Activated CD8-positive, alpha-beta memory T cell treated with anti-CD3 and anti-CD28 coated beads for 4 hours (primary cell): Measurements from ENCODE around the gene EME2.
"Not testable (repeated sequence)": the region's sequence is repeated elsewhere in the genome, so short reads cannot be mapped to it uniquely, and the experiment has no call there.

Source experiments
- DNase-seq, 2 donors: peaks; one replicate each; pipeline ENCODE4 v3.0.0-alpha.2; 2020; ENCODE audit warnings: low read depth in 2 of 2

EME2 gene

DNA sequence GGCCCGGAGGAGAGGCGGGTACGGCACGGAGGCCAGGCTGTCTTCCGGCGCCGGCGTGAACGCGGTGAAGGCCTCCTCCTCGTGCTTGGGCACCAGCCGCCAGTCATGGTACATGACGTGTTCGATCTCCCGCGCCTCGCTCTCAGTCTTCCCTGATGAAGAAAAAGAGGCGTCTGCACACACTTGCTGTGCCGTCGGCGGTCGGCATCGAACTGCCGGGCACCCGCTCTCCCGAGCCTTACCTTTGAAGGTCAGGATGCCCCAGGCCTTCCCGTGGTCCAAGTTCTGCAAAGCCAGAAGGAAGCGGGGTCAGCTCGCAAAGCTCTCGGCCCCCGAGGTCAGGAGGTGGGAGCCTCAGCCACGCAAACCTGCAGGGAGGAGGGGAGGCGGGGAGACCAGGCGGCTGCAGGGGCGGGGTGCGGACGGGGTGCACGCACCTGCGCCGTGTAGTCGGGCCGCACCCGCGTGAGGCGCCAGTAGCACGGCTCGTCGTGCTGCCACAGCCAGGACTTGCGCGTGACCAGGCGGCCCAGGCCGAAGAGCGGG, at the start of gene EME2:
EME2 (plus strand) TSS at position 449 of the 546 bp plus-strand sequence. CDS start 418 bp downstream, outside the sequence.
- DNase-seq = no peak

GRCh38 chr16:1723450-1724147, 49.0 kb upstream of the EME2 start:
- DNase-seq = no peak

DNA sequence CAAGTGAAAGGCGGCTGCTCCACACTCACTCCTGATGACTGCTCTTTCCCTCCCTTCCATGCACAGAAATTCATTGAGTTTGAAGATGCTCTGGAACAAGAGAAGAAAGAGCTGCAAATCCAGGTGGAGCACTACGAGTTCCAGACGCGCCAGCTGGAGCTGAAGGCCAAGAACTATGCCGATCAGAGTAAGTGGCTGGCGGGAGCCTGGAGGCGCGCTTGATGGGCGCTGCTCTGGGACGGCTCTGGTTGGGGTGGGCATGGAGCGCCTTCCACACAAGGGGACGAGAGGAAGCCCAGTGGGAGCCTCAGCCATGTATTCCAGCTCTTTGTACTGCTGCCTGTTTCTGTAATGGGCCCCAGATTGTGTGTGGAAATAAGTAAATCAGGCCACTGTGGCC, 48.1 kb upstream of the EME2 start:
- no peak for DNase-seq

DNA sequence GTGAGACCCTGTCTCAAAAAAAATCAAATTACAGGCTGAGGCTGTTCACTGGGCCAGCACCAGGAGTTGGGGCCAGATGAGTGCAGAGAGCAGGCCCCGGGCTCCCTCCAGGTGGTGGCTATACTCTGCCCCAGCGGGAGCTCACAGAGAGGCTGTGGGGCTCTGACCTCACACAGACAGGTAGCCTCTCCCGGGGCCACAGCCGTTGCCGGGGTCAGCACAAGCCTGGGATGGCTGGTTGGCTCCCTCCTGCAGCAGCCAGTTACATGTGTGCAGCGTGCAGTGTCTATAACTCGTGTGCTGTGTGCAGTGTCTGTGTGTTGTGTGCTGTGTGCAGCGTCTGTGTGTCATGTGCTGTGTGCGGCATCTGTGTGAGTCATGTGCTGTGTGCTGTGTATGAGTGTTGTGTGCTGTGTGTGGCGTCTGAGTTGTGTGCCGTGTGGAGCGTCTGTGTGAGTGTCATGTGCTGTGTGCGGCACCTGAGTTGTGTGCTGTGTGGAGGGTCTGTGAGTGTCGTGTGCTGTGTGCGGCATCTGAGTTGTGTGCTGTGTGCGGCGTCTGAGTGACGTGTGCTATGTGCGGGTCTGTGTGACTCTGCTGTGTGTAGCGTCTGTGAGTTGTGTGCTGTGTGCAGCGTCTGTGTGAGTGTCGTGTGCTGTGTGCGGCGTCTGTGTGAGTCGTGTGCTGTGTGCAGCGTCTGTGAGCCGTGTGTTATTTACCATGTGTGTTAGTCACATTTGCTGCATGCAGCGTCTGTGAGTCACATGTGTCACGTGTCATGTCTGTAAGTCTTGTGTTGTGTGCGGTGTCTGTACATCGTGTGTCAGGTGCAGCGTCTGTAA, 45.7 kb upstream of the EME2 start:
- no peak for DNase-seq

DNA sequence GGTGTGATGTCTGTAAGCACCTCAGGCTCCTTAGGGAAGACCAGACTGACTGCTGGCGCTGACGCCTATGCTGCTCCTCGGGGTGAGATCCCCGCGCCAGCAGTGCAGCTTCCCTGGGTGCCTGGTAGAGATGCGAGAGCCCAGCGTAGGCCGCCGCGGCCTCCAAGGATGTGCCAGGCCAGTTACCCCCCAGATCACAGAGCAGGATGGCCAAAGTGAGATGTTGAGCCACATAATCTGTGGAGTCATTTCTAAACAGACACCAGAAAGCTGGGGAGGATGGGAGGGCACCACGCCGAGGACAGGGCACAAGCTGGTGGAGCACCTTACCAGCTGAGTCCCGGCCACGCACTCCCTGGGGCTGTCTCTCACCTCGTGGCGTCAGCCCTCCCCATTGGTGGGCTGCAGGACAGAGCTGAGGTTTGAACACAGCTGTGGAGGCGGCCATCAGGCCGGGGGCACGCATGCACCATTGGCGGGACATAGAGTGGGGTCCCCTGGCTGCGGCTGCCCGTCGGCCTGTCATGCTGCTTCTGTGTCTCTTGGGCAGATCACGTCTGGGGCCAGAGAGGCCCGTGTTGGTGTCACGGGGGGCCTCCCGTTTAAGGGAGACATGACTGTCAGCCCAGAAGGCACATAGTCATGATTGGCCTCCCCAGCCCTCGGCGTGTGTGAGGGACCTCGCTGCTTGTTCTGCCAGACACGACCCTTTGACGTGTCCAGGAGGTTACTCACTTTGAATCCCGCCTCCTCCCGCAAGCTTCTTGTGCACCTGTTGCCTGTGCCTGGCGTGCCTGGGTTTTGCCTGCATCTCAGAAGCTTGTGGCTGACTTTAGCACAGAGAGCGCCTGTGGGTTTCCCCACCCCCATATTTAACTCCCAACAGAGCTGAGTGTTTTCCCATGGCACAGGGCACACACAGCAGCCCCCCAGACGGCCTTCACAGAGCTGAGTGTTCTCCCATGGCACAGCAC, 44.7 kb upstream of the EME2 start:
- DNase-seq = no peak

GRCh38 chr16:1729026-1729425, 43.6 kb upstream of the EME2 start:
- no peak for DNase-seq

GRCh38 chr16:1729445-1729844, 43.2 kb upstream of the EME2 start:
- DNase-seq = no peak

DNA sequence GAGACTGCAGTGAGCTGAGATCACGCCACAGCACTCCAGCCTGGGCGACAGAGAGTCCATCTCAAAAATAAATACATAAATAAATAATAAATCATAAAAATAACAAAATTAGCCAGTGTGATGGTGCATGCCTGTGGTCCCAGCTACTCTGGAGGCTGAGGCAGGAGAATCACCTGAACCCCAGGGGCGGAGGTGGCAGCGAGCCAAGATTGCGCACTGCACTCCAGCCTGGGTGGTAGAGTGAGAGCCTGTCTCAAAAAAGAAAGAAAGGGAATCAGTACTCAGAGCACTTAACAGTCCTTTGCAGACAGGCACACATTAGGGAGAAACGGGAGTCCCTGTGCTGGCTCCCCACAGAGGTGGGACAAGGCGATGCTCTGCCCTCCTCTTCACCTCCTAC, 41.5 kb upstream of the EME2 start:
- no peak for DNase-seq

- DNase-seq = no peak
Observed at GRCh38 chr16:1731603-1732002, 41.0 kb upstream of the EME2 start.

DNA sequence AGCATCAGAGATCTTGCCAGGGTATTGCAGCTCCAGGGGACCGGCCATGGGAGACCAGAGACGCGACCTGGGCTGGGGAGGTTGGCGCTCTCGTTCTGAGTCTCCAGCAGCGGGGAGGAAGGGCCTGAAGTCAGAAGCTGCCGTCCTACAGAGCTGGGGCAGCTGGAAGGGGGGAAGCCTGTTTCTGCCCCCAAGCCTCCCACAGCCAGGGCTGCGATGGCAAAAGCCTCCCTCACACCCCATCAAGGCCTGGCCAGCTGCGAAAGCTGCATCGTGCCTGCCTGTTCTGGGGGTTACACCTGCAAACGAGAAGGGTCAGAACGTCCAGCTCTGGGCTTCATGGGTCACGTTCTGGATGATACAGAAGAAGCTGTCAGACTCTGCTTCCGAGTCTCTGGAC, 40.5 kb upstream of the EME2 start:
- DNase-seq = no peak

- DNase-seq = not testable (repeated sequence)
Observed at GRCh38 chr16:1732551-1732987, 40.0 kb upstream of the EME2 start.

DNA sequence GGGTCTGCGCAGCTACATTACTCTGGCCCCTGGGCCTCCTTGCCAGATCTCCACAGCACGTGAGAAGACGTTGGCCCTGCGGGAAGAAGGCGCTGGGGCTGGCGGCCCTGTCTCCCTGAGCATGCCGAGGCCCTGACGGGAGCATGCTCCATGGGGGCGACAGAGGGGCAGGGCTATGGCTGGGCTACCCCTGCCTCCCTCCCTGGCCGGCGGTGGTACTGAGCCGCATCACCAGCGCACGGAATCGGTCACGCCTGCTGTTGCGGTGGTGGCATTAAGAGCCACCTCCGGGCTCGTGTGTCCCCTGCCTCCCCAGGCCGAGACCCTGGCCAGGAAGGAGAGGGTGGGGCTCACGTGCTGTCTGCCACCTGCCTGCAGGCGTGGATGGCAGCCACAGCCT, 38.5 kb upstream of the EME2 start:
- no peak for DNase-seq

DNA sequence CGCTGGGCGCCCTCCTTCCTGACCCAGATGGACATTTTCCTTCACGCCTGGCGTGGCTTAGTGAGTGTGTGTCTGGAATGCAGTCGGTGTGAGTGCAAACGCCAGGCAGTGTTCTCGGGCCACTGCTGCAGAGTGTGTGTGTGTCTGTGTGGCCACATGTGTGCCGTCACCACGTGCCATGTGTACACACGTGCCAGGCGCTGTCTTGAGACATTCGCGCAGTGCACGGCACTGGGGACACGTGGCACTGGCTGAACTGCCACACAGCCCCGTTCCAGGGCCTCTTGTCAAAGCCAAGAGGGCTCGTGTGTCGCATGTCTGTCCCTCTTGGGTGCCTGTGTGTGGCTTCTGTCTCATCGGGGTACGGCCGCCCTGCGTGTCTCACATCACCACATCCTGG, 37.8 kb upstream of the EME2 start:
- DNase-seq = no peak

DNA sequence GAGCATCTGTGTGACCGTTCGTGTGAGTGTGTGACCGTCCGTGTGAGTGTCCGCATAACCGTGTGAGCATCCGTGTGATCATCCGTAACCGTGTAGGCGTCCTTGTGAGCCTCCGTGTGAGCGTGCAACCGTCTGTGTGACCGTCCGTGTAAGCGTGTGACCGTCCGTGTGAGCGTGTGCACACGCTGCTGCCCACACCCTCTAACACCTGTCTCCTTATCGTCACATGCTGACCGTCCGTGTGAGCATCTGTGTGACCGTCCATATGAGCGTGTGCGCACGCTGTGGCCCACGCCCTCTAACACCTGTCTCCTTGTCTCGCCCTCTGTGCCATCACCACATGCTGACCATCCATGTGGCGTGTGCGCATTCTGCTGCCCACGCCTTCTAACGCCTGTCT, 32.4 kb upstream of the EME2 start:
- no peak for DNase-seq

- DNase-seq = no peak
Observed at GRCh38 chr16:1740781-1741490, 31.7 kb upstream of the EME2 start.

GRCh38 chr16:1741553-1742165, 31.0 kb upstream of the EME2 start:
- DNase-seq = no peak

DNA sequence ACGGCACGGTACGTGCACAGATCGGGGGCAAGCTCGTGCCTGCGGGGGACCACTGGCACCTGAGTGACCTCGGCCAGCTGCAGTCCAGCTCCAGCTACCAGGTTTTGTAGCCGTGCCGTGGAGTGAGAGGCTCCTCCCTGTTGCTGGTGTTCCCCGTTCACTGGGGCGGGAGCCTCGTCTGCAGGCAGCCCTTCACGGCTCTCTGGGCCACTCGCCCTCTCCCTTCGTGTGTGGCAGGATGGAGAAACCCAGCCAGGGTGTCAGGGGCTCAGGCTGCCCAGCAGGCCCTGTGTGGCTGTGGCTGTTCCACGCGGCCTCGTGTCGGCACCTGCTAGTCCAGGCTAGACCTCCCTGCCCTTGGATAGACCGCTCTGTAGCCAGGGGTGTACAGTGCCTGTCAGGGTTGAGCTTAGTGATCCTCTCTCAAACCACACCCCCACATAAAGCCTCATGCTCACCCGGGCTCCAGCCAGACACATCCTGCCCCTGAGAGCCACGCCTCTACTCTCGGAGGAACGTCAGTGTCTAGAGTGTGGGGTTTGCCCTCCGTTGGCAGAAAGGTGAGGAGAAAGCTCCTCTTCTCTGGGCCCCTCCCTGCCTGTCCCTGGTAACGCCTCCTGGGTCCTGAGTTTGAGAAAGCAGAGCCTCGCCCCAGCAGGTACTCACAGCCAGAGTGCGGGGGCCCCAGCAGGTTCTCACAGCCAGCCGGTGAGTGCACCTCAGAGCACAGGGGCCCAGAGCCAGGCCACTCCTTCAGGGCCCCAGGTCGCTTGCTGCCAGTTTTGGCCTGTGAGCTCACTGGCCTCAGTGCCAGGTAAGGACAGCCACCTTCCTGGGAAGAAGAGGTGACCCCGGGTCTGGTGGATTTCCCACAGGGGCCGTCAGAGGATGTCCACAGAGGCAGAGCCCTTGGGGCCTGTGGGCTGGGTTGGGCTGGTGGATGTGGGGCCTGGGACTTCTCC, 29.0 kb upstream of the EME2 start:
- DNase-seq = no peak

- no peak for DNase-seq
Observed at GRCh38 chr16:1744338-1744840, 28.2 kb upstream of the EME2 start.

GRCh38 chr16:1745181-1745899, 27.3 kb upstream of the EME2 start:
- no peak for DNase-seq
